Measurements from ENCODE around the gene RUNDC3A.
"Not testable (repeated sequence)": the region's sequence is repeated elsewhere in the genome, so short reads cannot be mapped to it uniquely, and the experiment has no call there.

Gene RUNDC3A

GRCh38 chr17:44343510-44344209 lies 35.3 kb downstream of the RUNDC3A start:
- no peak for DNase-seq (ENCODE audit: low read depth)

DNA sequence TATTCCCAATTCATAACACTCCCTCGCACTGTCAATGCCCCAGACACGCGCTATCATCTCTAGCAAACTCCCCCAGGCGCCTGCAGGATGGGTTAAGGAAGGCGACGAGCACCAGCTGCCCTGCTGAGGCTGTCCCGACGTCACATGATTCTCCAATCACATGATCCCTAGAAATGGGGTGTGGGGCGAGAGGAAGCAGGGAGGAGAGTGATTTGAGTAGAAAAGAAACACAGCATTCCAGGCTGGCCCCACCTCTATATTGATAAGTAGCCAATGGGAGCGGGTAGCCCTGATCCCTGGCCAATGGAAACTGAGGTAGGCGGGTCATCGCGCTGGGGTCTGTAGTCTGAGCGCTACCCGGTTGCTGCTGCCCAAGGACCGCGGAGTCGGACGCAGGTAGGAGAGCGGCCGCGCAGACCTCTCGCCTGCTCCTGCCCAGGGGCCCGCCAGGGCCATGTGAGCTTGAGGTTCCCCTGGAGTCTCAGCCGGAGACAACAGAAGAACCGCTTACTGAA lies 36.6 kb downstream of the RUNDC3A start, which contains the start of gene GRN:
Gene GRN (plus strand): TSS at position 364 of the 515 bp plus-strand sequence. CDS start 3,863 bp downstream, outside the sequence.
- DNase-seq (ENCODE audit: low read depth) = peak; percentile 74

GRCh38 chr17:44345454-44346026 lies 37.1 kb downstream of the RUNDC3A start:
- no peak for DNase-seq (ENCODE audit: low read depth)

DNA sequence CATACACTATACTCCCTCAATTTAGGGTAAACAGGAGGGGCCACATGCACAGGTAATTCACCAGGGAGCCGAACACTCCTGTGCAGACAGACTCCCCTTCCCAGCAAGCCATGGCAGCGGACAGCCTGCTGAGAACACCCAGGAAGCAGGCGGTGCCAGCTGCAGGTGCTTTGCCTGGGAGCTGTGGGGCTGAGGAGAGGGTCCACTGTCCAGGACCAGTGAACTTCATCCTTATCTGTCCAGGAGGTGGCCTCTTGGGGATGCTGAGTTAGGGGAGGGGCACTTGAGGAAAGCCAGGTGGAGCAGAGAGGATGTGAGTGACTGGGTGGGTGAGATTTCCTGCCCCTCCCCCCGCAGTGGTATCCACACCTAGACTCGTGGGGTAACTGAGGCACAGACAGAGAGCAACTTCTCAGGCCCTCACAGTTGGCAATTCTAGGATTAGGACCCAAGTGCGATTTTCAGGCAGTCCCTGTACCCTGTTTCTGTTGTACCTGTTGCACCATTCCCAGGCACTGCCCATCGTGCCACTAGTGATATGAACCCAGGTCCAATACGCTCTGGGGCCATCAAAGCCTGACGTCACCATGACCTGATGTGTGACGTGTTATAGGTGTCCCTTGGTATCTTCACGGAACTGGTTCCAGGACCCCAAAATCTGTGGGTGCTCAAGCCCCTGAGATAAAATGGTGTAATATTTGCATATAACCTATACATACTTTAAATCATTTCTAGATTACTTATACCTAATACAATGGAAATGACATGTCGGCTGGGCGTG lies 37.9 kb downstream of the RUNDC3A start:
- DNase-seq (ENCODE audit: low read depth) = no peak

GRCh38 chr17:44347206-44348055 lies 39.0 kb downstream of the RUNDC3A start:
- not testable (repeated sequence) for DNase-seq (ENCODE audit: low read depth)

DNA sequence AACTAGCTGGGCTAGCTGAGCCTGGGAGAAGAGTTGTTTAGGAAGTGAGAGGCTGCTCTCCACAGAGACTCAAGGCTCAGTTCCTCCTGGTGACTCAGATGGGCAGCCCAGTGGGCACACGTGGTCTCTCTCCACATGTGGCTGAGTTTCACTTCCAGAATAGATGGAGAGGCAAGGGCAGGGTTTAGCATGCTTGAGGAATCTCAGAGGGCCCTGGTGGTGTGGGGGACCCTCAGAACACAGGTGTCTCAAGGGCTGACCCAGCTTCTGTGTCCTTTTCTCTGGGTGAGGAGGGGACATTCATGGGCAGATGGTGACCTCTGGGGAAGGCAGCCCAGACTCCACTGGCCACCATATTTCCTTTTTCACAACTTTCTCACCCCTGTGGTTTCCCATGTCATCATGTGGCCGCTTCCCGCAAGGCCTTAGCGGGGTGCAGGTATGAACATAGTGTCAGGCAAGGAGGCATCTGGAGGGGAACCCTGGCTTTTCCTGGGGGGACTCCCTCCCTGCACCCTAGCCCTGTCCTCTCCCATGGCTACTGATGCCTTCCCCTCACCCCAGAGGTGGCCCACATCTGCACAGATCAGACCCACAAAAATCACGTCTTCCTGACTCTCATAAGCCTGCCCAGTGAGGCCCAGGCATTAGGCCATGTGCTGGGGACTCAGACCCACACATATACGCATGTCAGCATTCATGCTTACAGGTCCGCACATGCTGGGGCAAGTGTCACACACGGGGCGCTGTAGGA lies 40.0 kb downstream of the RUNDC3A start:
- no peak for DNase-seq (ENCODE audit: low read depth)

DNA sequence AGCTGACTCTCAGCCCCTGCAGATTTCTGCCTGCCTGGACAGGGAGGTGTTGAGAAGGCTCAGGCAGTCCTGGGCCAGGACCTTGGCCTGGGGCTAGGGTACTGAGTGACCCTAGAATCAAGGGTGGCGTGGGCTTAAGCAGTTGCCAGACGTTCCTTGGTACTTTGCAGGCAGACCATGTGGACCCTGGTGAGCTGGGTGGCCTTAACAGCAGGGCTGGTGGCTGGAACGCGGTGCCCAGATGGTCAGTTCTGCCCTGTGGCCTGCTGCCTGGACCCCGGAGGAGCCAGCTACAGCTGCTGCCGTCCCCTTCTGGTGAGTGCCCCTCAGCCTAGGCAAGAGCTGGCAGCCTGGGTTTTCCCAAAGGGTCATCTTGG lies 40.6 kb downstream of the RUNDC3A start:
- no peak for DNase-seq (ENCODE audit: low read depth)

GRCh38 chr17:44349553-44350070 lies 41.2 kb downstream of the RUNDC3A start:
- DNase-seq (ENCODE audit: low read depth) = no peak

GRCh38 chr17:44350733-44351226 lies 42.4 kb downstream of the RUNDC3A start:
- peak; percentile 49 for DNase-seq (ENCODE audit: low read depth)

GRCh38 chr17:44351464-44351863 lies 43.1 kb downstream of the RUNDC3A start:
- DNase-seq (ENCODE audit: low read depth) = no peak

DNA sequence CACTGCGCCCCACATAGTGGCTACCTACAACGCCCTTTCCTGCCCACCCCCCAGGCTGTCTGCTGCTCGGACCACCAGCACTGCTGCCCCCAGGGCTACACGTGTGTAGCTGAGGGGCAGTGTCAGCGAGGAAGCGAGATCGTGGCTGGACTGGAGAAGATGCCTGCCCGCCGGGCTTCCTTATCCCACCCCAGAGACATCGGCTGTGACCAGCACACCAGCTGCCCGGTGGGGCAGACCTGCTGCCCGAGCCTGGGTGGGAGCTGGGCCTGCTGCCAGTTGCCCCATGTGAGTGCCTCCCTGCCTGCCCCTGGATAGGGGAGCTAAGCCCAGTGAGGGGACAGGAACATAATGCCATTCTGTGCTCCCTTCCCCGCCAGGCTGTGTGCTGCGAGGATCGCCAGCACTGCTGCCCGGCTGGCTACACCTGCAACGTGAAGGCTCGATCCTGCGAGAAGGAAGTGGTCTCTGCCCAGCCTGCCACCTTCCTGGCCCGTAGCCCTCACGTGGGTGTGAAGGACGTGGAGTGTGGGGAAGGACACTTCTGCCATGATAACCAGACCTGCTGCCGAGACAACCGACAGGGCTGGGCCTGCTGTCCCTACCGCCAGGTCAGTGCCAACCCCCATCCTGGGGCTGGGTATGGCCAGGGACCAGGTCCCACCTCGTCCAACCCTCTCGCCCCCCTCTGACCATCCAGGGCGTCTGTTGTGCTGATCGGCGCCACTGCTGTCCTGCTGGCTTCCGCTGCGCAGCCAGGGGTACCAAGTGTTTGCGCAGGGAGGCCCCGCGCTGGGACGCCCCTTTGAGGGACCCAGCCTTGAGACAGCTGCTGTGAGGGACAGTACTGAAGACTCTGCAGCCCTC lies 43.8 kb downstream of the RUNDC3A start:
- DNase-seq (ENCODE audit: low read depth) = no peak

GRCh38 chr17:44352828-44353671 lies 44.6 kb downstream of the RUNDC3A start:
- no peak for DNase-seq (ENCODE audit: low read depth)

DNA sequence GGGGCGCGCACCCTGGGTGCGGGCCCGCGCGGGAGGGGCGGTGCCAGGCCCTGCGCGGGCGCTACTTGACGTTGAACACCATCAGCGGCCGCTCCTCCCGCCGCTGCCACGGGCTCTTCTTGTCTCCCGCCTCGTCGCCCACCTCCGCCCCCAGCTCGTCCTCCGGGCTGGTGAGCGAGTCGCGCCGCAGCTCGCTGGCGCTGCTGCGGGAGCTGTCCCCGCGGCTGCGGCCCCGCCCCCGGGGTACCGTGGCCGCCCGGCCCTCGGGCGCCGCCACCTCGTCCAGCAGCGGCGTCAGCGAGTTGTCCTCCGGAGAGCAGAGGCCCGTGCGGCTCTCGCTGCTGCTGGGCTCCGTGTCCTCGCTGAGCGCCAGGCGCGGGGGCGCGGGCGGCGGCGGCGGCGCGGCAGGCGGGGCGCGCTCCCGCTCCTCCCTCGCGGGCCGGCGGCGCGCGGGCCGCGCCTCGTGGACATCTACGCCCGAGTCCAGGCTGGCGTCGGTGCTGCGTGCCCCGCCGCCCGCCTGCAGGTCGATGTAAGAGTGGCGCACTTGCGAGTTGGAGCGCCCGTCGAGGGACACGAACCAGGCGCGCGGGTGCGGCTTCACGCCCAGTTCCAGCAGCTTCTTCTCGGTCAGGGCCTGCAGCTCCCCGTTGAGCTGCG lies 45.4 kb downstream of the RUNDC3A start:
- DNase-seq (ENCODE audit: low read depth) = no peak

DNA sequence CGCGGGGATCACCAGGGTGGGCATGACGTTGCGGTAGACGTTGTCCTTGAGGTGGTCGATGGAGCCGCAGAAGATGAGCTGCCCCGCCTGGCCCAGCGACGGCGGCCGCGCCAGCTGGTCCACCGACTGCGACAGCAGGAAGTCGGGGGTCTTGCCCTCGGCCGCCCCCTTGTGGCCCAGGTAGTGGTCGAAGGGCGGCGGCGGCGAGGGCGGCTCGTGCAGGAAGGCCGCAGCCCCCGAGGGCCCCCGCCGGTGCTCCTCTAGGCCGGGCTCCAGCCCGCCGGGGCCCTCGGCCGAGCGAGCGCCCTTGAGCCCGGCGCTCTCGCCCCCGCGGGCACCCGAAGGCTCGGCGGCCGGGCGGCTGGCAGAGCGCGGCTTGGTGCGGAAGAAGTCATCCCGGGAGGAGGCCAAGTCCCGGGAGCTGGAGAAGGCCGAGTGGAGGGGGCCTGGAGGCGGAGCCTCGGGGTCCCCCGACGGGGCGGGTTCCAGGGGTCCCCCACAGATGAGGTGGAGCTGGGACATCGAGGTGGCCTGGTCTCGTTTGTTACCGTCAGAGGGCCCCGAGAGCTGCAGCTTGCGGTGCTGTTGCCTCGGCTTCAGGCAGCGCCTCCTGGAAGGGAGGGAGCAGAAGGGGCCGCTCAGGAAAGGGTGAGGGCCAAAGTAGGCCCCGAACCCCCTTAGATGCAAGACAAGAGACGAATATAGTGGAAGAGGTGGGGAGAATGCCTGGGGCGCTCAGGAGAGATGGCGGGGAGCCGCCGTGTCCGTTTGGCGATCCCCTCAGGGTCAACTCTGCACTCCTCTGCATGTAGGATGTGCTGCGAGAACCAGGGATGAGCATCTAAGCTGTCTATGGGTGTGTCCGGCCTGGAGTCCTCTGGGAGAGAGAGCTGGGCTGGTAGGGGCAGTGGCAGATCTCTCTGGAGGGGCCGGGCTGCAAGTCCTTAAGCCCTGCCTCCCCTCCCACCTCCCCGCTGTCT lies 46.5 kb downstream of the RUNDC3A start:
- peak; percentile 44 for DNase-seq (ENCODE audit: low read depth)

DNA sequence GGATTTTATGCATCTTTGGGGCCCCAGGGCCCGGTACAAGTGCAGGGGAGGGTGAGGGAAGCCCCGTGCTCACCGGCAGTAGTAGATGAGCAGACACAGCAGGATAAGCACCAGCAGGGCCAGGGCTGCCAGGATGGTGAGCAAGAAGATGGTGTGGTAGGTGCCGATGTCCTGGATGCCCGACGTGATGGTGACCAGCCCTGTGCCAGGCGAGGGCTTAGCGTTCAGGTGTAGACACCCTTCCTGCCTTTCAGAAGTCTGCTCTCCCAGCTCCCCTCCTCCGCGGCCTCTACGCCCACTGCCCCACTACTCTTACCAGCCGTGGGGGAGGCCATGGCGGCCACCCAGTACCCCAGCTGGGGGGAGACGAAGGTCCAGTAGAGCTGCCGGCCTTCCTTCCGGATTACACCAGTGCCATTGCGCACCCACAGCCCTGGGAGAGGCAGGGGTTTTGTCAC lies 47.3 kb downstream of the RUNDC3A start:
- no peak for DNase-seq (ENCODE audit: low read depth)

GRCh38 chr17:44356241-44356640 lies 47.8 kb downstream of the RUNDC3A start:
- DNase-seq (ENCODE audit: low read depth) = no peak

DNA sequence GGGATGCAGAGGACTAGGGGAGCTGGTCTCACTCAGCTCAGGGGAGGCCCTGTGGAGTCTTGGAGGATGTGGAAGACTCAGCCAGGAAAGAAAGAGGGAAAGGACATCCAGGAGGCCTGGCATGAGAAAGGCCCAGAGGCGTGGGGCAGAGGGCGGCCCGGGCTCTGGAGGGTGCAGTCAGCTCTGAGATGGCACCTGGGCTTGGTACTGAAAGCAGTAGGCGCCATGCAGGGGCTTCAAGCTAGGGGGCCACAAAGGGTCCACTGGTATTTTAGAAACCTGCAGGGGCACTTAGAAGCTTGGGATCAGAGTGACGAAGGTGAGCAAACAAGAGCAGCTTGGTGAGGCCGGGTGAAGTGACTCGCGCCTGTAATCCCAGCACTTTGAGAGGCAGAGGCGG lies 49.7 kb downstream of the RUNDC3A start:
- DNase-seq (ENCODE audit: low read depth) = no peak

All from T follicular helper cell (primary cell).